GM12864 (cell line): ENCODE results near the gene NUP85.

ENCODE experiments used
- DNase-seq: peaks from one replicate; pipeline ENCODE4 v3.0.0-alpha.2; 2011; ENCODE audit warnings: low read depth
- H3K4me3 ChIP-seq: 2 replicates; pipeline ENCODE4 v1.5.1; 2011; ENCODE audit warnings: mild to moderate bottlenecking, low read depth, low read length, control low read depth
- CTCF ChIP-seq: IDR thresholded peaks from 2 replicates; pipeline ENCODE4 v1.5.1; 2011; ENCODE audit warnings: low read depth, mild to moderate bottlenecking, moderate library complexity, low read length, control low read depth, inconsistent platforms; ENCODE audit errors: missing control alignments

The NUP85 gene

GRCh38 chr17:75207760-75208159 lies 2.3 kb downstream of the NUP85 start:
- DNase-seq, result no peak
- H3K4me3 ChIP-seq, result no peak overlapping the region
- no peak for TF ChIP-seq CTCF

- no peak for TF ChIP-seq CTCF
Measured at GRCh38 chr17:75208161-75208560, 2.7 kb downstream of the NUP85 start.

GRCh38 chr17:75209061-75209460 lies 3.6 kb downstream of the NUP85 start:
- H3K4me3 ChIP-seq, result no peak overlapping the region
- DNase-seq, result no peak
- no peak for TF ChIP-seq CTCF

More at GRCh38 chr17:75208161-75208560, 2.7 kb downstream of the NUP85 start:
- no peak overlapping the region for H3K4me3 ChIP-seq
- DNase-seq, result no peak

GRCh38 chr17:75218131-75218530 lies 12.7 kb downstream of the NUP85 start:
- H3K4me3 ChIP-seq, result no peak overlapping the region
- TF ChIP-seq CTCF, result no peak
- no peak for DNase-seq

- DNase-seq, result no peak
- TF ChIP-seq CTCF, result no peak
- no peak overlapping the region for H3K4me3 ChIP-seq
Measured at GRCh38 chr17:75219815-75220214, 14.3 kb downstream of the NUP85 start.

- TF ChIP-seq CTCF, result no peak
- H3K4me3 ChIP-seq, result no peak overlapping the region
- no peak for DNase-seq
Measured at GRCh38 chr17:75225016-75225415, 19.5 kb downstream of the NUP85 start.

GRCh38 chr17:75227729-75228128 lies 22.2 kb downstream of the NUP85 start:
- no peak for DNase-seq
- TF ChIP-seq CTCF, result no peak
- no peak overlapping the region for H3K4me3 ChIP-seq
